Ishikawa (cell line): ENCODE measurements around the gene TPRKB.

ENCODE experiments used
- CEBPB ChIP-seq: IDR thresholded peaks from 2 replicates; pipeline ENCODE4 v1.6.1; 2012
- EGR1 ChIP-seq: IDR thresholded peaks from 2 replicates; pipeline ENCODE4 v1.6.1; 2012
- EP300 ChIP-seq: IDR thresholded peaks from 2 replicates; pipeline ENCODE4 v1.6.1; 2012; ENCODE audit warnings: borderline replicate concordance
- RAD21 ChIP-seq: IDR thresholded peaks from 2 replicates; pipeline ENCODE4 v1.6.1; 2012; ENCODE audit warnings: low read depth
- TAF1 ChIP-seq: IDR thresholded peaks from 2 replicates; pipeline ENCODE4 v1.6.1; 2012; ENCODE audit warnings: low read depth, mild to moderate bottlenecking
- TCF12 ChIP-seq: IDR thresholded peaks from 2 replicates; pipeline ENCODE4 v1.6.1; 2012; ENCODE audit warnings: low read depth
- YY1 ChIP-seq: IDR thresholded peaks from 2 replicates; pipeline ENCODE4 v1.6.1; 2012; ENCODE audit warnings: low read depth
- ZBTB7A ChIP-seq: IDR thresholded peaks from 2 replicates; pipeline ENCODE4 v1.6.1; 2012; ENCODE audit warnings: low read depth
- TF ChIP-seq, protein P1 (sequence below): IDR thresholded peaks from 2 replicates; pipeline ENCODE4 v1.6.1; 2012; ENCODE audit warnings: low read depth, mild to moderate bottlenecking
- TF ChIP-seq, protein P2 (sequence below): IDR thresholded peaks from 2 replicates; pipeline ENCODE4 v1.6.1; 2012
- TF ChIP-seq, protein P3 (sequence below): IDR thresholded peaks from 2 replicates; pipeline ENCODE4 v1.6.1; 2012

DNA sequence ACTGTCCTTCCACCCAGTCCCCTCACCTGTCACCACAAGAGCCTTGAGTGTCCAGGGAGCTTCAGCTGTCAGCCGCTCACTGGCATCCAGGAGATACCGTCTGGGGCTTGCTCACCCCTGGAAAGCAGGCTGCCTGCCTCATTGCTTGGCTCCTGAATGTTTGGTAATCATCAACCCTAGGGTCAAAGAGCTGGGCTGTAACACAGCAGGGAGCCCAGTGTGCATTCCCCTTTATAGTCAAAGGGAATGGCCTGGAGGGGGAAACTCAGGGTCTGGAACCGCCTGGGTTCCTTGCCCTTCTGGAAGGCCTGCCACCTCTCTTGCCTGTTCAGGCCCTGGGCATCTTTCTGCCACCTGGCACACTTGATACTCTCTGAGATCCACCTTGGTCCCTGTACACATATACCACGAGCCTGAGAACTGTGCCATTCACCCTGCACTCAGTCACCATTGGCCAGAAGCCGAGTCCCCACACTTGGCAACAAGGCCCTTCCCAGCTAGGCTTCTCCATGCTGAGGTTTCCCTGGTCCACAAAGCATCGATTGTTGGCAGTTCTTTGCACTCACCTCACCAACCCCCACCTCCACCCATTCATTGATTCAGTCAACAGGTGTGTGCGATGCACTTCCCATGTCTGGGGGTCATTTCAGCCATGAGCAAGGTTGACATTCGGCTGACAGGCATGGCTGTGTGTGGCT is 35.0 kb downstream of the TPRKB start:
- no peak for TF ChIP-seq CEBPB
- TF ChIP-seq YY1, result no peak
- TF ChIP-seq EP300, result no peak
- TF ChIP-seq TAF1, result no peak
- no peak for TF ChIP-seq ZBTB7A
- TF ChIP-seq, protein P1, sequence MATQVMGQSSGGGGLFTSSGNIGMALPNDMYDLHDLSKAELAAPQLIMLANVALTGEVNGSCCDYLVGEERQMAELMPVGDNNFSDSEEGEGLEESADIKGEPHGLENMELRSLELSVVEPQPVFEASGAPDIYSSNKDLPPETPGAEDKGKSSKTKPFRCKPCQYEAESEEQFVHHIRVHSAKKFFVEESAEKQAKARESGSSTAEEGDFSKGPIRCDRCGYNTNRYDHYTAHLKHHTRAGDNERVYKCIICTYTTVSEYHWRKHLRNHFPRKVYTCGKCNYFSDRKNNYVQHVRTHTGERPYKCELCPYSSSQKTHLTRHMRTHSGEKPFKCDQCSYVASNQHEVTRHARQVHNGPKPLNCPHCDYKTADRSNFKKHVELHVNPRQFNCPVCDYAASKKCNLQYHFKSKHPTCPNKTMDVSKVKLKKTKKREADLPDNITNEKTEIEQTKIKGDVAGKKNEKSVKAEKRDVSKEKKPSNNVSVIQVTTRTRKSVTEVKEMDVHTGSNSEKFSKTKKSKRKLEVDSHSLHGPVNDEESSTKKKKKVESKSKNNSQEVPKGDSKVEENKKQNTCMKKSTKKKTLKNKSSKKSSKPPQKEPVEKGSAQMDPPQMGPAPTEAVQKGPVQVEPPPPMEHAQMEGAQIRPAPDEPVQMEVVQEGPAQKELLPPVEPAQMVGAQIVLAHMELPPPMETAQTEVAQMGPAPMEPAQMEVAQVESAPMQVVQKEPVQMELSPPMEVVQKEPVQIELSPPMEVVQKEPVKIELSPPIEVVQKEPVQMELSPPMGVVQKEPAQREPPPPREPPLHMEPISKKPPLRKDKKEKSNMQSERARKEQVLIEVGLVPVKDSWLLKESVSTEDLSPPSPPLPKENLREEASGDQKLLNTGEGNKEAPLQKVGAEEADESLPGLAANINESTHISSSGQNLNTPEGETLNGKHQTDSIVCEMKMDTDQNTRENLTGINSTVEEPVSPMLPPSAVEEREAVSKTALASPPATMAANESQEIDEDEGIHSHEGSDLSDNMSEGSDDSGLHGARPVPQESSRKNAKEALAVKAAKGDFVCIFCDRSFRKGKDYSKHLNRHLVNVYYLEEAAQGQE, result no peak
- TF ChIP-seq RAD21, result no peak
- TF ChIP-seq, protein P2, sequence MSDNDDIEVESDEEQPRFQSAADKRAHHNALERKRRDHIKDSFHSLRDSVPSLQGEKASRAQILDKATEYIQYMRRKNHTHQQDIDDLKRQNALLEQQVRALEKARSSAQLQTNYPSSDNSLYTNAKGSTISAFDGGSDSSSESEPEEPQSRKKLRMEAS, result no peak
- TF ChIP-seq EGR1, result no peak
- TF ChIP-seq, protein P3, sequence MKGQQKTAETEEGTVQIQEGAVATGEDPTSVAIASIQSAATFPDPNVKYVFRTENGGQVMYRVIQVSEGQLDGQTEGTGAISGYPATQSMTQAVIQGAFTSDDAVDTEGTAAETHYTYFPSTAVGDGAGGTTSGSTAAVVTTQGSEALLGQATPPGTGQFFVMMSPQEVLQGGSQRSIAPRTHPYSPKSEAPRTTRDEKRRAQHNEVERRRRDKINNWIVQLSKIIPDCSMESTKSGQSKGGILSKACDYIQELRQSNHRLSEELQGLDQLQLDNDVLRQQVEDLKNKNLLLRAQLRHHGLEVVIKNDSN, result no peak
- no peak for TF ChIP-seq TCF12
